Measurements from ENCODE around the gene ACTN2.

ACTN2 gene

DNA sequence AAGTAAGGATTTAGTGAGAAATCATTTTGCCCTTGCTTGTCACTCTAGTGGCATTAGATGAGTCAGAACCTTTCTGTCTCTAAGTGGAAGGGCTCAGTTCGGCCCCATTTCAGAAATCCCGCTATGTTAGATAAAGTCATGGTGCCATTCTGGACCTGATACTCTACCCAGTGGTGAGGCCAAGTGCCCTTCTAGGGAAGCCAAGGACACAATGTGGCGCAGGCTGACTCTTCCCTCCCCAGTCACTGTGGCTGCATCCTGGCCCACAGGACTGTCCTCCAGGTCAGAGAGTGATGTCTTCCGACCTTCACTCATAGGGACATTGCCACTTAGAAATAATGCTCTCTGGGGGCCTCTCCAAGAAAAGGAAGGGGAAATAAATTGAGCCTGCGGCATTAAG, 60.5 kb downstream of the ACTN2 start:
- DNase-seq, result no peak

DNA sequence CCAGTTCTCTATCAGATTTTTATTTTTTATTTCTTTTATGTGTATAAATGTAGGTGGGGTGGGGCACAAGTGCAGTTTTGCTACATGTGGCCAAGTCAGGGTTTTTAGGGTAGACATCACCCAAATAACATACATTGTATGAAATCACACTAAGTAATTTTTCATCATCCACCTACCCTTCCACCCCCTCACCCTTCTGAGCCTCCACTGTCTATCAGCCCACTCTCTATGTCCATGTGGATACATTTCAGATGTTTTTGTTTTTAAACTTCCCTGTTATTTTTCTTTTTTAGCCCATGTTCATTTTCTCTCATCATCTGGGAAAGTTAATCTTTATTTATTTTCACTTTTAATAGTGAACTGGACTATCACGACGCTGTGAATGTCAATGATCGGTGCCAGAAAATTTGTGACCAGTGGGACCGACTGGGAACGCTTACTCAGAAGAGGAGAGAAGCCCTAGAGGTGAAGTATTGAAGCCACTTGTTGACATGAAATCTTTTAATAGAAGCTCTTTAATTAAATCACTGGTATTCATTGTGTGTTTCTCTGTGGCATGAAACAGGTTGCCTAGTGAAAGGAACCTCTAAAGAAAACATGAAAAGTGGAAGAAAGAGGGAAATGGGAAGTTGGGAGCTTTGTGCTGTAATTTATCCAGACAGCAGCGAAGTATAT, 61.1 kb downstream of the ACTN2 start:
- DNase-seq, result no peak

DNA sequence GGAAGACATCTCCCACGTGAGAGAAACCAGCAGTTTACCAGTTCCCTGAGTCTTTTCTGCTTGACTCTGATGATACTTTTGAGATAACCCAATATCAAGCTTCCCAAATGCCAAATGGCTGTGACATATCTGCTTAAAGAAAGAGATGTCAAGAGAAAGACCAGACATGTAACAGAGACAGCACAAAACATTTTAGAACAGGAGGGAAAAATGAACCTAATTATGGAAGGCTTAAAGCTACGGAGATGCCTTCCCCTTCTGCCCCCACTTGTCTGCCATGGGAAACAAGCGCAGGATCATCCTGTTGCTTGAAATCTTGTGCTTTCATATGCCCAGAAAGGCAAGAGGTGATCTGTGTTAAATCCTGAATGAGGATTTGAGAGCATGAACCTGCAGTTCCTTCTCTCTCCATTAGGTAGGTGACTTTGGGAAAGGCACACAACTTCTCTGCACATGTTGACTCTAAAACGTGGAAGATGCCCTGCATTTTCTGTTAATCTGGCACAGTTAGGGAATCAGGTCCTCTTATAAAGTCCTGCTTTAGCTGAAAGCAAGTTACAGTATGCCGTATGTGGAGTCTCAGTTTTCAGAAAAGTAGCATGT, 62.1 kb downstream of the ACTN2 start:
- no peak for DNase-seq

DNA sequence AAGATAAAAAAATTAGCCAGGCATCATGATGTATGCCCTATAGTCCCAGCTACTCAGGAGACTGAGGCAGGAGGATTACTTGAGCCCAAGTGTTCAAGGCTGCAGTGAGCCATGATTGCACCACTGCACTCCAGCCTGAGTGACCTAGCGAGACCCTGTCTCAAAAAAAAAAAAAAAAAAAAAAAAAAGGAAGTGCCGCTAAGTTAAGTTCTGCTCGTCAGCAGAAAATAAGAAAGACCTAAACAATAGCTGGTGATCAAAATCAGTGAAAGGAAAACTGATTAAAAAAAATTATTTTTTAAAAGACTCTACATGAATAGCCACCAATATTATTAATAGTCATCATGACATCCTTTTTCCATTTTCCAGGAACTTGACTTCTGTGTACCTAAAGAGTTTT, 64.6 kb downstream of the ACTN2 start:
- DNase-seq, result no peak

DNA sequence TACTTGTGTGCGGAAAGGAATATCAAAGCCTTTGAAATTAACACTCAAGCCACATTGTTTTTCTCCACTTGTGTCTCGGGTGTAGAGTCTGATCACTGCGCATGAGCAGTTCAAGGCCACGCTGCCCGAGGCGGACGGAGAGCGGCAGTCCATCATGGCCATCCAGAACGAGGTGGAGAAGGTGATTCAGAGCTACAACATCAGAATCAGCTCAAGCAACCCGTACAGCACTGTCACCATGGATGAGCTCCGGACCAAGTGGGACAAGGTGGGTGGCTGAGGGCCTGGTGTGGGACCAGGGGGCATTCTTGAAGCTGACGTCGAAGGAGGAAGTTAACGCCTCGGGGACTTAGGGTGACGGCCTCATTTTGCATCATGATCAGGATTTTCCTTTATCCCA, 65.1 kb downstream of the ACTN2 start:
- no peak for DNase-seq

DNA sequence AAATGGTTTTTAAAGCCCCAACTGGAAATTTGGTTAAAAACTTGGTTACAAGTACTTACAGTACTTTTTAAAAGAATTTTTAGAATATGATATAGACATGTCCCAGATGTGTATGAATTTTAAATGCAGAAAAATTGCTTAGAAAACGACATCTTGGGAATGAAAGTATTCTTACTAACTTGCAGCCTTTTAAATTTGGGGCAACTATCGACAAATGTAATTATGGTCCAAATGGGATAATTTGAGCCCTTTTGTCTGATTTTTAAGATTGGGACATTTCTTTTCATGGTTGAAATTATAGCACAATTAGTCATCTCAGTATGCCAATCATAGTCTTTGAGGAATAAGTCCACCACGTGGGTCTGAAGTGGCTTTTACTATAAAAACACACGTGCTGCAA, 65.6 kb downstream of the ACTN2 start:
- DNase-seq, result no peak

DNA sequence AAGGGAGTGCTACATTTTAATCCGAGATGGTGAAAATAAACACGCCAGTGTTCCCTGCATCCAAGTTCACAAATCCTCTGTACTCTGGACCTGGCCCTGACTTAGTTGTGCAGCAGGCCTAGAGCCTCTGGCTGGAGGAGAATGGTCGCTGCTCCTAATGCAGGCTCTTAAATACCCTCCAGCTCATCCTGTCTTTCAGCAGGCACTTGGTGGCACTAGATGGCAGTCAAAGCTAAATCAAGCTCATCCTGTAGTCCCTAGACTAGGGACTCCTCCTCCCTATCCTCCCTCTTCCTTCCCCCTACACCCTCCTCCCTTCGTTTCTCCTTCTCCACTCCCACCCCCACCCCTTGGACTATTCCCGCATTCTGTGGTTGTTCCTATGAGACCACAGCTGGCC, 67.2 kb downstream of the ACTN2 start:
- DNase-seq, result peak; percentile 73

DNA sequence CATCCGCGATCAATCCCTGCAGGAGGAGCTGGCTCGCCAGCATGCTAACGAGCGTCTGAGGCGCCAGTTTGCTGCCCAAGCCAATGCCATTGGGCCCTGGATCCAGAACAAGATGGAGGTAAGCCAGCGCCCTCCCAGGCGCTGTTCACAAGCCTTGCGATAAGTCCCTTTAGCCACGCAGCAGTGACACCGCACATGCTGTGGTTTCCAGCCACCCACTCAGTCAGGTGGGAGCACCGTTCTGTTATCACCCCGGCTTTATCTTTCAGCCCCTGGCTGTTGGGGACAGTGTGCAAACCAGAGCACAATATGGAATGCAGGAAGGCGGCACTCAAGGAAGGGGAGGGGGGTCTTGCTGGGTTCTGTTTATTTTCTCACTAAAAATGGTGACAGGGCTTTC, 67.7 kb downstream of the ACTN2 start:
- peak; percentile 60 for DNase-seq

DNA sequence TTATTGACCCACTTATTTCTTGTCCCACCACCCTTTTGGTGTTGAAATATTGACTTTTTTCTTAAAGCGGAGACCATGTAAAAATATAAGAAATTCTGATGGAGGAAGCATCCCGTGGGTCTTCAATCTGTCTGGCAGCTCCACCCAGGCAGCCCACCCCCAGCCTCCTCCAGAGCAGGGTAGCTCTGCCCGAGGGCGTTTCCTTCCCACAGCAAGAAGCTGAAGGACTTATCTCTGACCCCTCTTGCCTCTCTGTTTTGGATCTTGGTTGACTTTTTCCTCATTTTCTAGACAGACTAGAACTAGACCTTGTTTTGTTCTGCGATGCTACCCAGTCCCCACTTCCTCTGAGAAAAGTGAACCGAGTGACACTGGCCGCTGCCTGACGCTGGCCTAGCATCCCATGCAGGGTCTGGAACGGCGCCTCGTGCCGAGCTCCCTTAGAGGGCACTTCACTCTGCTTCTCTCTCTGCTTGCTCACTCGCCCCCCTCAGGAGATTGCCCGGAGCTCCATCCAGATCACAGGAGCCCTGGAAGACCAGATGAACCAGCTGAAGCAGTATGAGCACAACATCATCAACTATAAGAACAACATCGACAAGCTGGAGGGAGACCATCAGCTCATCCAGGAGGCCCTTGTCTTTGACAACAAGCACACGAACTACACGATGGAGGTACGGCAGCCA, 68.4 kb downstream of the ACTN2 start:
- DNase-seq, result no peak

DNA sequence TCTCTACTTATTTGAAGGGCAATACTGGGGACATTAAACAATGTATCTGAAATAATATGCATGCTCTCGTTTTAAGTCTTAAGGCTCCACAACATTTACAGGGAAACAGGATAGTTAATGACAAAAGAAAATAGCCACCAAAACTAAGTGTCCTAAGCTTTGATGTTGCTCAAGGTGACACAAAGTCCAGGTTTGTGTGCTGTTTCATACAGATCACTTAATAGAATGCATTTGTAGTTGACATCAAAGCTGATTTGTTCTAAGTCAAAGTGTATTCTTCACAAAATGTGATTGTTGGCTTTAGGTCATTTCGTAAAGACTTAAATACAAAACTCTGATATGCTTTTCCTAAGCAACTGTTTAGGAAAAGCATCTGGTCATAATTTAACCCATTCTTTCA, 71.3 kb downstream of the ACTN2 start:
- DNase-seq, result no peak

DNA sequence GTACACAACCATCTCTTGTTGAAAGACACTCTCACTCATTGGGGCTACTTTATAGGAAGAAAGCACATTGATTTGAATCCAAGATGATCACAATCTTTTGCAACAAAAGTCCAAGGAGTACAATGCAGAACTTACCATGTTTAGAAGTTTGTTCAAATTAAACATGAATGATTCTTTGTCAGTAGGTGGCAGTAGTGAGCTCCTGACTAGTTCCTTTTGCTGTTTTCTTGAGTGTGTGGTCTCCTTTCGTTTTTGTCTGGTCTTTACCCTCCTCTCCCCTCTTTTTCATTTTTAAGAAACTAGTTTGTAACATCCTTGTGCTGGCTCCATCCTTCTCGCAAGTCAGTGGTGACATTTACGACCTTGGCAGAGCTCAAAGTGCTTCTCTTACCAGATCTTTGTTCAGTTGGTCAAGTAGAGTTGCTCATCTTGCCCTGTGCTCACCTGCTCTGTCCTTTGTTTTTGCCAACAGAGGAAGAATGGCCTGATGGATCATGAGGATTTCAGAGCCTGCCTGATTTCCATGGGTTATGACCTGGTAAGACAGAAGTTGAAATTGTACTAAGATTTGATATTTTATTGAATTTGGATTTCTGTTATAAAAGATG, 73.1 kb downstream of the ACTN2 start:
- no peak for DNase-seq

DNA sequence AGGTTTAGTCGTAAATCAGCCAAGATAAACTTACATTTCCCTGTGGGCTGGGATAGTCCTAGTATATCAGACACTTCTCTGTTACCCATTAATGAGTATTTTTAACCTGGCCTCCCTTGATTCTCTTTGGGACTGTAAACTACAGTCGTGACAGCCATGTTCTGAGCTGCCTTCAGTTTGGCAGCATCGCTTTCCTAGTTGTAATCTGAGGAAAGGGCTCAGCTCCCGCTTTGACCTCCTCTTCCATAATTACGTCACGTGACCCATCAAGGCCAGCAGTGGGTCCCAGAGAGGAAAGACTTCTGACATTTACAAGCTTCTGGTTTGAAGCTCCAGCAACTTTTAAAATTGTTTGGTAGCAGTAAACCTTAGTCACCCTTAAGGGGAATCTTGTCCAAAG, 74.2 kb downstream of the ACTN2 start:
- no peak for DNase-seq

DNA sequence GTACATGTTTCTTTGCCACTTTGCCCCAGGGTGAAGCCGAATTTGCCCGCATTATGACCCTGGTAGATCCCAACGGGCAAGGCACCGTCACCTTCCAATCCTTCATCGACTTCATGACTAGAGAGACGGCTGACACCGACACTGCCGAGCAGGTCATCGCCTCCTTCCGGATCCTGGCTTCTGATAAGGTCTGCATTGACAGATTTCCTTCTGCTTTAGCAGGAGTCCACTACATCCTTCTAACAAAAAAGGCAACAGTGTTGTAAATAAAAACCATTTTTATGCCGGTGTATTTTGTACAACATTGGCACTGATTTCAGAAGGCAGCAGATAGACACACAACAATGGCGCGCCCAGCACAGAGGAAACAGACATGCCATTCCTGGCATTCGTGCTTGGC, 74.7 kb downstream of the ACTN2 start:
- DNase-seq, result no peak

DNA sequence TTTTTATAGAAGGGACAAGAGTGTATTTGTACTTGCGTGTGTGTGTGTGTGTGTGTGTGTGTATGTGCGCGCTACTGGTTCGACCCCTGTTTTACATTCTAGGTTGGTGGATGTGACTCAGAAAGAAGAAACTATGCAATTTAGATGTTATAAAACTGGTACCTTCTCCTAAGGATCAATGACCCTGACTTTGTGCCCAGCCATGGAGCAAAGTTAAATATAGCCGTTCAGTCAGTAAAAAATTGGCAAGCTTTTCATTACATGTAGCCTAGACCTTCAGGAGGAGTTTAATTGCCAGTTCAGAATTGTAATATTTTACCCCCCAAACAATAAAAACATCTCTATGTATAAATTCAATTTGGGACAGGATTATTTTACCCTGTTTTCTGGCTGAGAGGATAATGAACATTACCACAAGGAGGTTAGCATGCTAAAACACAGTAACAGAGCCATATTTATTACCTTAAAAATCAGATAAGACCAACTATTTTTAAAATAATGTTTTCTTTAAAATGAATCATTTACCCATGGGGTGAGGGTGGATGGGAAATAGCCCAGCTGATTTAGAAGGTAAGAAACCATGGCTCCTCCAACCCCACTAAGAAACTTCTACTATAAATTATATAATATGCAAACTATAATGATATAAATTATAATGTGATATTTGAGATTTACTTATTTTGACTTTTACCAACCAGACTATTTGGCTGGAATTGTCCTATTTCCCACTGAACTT, 75.3 kb downstream of the ACTN2 start:
- DNase-seq, result no peak

DNA sequence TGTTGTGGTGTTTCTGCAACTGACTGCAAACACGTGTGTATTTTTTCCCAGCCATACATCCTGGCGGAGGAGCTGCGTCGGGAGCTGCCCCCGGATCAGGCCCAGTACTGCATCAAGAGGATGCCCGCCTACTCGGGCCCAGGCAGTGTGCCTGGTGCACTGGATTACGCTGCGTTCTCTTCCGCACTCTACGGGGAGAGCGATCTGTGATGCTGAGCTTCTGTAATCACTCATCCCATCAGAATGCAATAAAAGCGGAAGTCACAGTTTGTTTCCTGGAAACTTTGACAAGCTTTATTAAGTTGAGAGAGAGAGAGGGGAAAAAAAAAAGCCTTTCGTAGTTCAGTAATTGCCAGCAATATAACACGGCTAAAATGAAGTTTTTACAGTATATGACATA, 76.1 kb downstream of the ACTN2 start:
- DNase-seq, result no peak

DNA sequence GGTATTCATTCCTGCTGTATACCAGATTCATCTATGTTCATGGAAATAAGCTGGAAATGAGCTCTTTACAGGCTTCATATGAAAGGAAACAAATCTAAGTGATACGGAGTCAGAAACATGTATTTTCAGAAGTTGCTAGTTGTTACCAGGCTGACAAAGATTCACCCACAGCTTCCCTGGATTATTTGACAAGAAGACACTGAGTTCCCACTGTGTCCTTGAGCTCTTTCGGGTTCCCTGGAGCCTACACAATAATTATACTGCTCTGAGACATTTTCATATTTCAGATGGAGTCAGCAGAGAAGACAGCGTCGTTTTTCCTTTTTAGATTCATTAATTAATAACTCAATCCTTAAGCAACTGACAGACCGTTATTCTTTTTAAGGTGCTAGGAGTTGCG, 79.5 kb downstream of the ACTN2 start:
- DNase-seq, result no peak

DNA sequence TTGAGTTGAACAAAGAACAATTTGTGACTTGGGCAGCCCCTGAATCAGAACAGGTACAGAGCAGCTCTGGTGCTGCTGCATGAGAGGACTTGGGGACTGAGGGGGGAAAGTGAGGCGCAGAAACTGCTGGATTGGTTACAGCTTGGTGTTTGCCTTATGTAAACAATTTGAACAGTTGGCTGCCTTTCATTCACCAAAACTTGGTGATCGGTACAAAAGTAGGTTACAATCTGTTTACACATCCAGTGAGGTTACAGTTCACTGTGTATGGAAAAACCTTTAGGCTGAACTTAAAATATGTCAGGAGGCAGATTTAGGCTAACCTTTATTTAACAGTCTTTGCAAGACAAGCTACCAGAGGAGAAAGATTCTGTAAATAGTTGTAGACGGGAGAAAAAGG, 80.2 kb downstream of the ACTN2 start:
- no peak for DNase-seq

DNA sequence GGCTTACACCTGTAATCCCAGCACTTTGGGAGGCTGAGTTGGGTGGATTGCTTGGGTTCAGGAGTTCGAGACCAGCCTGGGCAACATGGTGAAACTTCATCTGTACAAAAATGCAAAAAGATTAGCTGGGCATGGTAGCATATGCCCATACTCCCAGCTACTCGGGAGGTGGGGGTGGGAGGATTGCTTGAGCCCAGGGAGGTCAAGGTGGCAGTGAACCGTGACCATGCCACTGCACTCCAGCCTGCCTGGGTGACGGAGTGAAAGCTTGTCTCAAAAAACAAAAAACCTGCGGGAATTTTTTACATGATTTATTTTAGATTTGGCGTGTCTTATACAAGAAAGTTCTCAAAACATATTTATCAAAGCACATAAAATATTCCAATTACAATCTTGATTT, 81.0 kb downstream of the ACTN2 start:
- no peak for DNase-seq

DNA sequence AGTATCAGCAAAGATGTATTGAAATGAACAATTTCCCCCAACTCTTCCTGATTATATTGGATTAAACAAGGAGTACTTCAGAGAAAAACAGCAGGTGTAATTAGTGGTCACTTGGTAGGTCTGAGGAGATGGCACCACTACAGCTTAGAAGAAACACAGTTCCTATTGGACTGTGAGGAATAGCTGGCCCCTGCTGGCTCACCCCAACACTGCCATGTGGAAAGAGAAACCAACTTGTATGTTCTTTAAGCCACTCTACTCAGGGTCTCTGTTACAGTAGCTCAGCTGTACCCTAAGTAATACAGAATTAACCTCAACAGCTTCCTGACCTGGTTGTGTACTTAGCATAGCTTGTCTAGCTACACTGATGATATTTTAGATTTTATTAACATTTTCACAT, 82.3 kb downstream of the ACTN2 start:
- no peak for DNase-seq

DNA sequence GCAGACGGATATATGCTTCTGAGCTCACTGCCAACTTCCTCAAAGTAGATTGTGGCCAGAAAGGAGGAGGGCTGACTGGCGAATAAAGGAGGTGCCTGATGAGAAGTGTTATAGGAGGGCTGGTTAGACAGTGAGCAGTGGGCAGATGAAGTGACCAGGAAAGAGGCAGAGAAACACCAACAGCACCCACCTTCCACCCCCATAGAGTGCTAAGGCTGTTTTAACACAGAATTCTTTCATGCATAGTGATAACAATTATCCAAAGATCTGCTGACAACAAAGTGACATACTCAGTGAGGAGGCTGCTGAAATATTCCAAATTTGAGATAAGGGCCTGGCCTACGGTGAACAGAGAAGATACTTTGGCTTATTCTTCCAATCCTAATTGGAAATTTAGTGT, 87.6 kb downstream of the ACTN2 start:
- no peak for DNase-seq

DNA sequence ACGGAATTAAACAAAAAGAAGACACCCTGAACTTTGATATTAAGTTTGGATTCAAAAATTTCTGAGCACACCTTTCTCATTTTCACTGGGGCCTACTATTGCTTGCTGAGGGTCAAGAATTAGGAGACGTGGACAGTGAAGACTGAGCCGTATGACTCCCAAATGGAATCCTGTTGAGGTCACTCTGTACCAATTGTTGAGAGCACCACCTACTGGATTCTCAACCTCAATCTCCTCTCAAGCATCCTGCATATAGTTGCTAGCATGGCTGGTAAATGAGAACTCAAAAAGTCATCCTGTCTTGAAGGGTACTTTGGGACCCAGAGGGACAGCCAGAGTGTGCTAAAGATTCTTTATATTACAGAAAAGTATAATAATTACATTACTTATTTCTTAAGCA, 88.6 kb downstream of the ACTN2 start:
- no peak for DNase-seq

DNA sequence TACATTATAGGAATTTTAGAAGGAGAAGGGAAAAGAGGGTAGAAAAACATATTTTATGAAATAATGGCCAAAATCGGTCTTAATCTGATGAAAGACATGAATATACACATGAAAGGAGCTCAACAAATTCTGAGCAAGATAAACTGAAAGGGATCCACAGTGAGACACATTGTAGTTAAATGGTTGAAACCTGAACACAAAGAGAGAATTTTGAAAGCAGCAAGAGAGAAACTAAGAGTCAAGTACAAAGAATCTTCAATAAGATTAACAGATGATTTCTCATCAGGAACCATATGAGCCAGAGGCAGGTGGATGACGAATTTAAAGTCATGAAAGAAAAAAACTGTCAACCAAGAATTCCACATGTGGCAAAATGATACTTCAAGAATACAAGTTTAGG, 93.0 kb downstream of the ACTN2 start:
- no peak for DNase-seq

DNA sequence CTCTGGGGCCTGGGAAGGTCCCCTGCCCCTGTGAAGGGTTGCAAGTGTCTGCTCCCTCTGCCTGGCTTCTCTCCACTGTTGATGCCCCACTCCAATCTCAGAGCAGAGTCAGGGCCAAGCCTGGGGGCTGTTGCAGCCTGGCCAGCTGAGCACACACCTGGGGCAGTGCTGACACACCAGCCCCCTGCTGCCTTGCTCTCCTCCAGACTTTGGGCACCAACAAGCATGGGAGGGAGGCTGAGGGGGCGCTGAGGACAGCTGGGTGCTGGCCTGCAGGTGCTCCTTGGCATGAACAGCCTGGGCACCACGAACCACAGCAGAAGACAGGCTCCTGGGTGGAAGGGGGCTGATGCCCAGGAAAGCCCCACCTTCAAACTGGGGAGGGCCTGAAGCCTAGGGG, 99.2 kb downstream of the ACTN2 start:
- DNase-seq, result no peak

DNA sequence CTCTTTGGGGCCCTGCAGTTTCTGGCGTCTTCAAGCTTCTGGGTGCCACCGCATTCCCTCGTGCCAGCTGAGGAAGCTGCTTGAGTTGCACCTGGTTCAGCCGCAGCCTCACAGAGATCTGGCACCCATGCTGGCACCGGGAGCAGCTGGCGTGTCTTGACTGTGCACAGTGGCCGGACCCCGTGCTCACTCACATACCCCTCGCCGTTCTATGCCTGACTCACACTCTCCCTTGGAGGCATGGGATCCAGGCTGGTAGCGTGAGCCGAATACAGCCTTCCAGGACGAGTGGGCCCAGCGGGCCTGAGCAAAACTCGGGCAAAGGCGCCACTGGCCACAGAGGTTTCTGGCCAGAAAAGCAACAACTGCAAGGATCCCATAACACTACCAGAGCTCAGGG, 100.2 kb downstream of the ACTN2 start:
- DNase-seq, result no peak
